Heart left ventricle (tissue), 13 donors: ENCODE results near the gene TRDN.

Experiments
- POLR2A ChIP-seq, 2 donors: fragments of 450-650 bp; IDR thresholded peaks; one replicate each; pipeline ENCODE4 v1.6.1; 2017; ENCODE audit warnings: antibody characterized with exemption in 2 of 2, mild to moderate bottlenecking in 2 of 2, moderate library complexity in 2 of 2
- TF ChIP-seq, protein P1 (sequence below), 12 donors: fragments of 200-600 bp; sonication (generic) in 4 of 12; IDR thresholded peaks; one replicate each; pipeline versions ENCODE4 v1.5.0 to v1.8.0; 2018 to 2022; ENCODE audit warnings: antibody characterized with exemption in 12 of 12, mild to moderate bottlenecking in 5 of 12
- donor health status: ischemic (EF 13 %, LVEDD 7.1; RV severe dilation, severe dysfunction).
- donor health status: DM: no; HTN: yes; CAD: no.
- donor health status: DM: no; HTN: no; CAD: no.
- donor health status: ischemic (EF 25% LVEDD 6.9; RV normal size, moderate dysfunction).
- donor health status: ischemic (EF 25% LVEDD 5.7; RV mildly dilated, moderate dysfunction).
- donor health status: ischemic (EF 35%, LVEDD 5.7; RV mildly dilated, moderate dysfunction).
- donor health status: nonischemic (EF 11% LVEDD 7.7; RV severe dilation, severe dysfunction).
- donor health status: DM: yes; HTN: yes; CAD: no.
- donor health status: PGD.
- donor health status: ischemic (EF 29% LVEDD 5.4; RV normal size, mild dysfunction).
- donor health status: nonischemic (EF 23%, LVEDD 6.1; RV moderate dilation, normal function).

DNA sequence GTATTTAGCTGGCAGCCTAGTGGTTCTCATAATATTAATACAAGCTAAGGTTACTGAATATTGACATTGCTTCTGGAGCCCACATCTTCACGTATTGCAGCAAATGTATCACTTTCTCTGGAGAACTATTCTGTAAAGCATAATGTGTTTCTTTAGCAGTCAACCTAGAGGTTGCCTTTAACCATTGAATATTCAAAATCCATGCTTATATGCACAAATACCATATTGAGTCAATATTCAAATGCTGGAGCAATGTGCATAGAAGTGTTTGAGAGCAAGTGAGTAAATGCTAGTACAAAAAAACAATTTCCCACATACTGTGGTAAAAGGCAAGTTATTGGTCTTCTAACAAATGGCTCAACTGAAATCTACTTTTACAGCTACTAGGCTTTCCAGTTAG lies 231.8 kb downstream of the TRDN start:
- no peak for TF ChIP-seq POLR2A (IDR thresholded peaks at IDR 0.05)
- TF ChIP-seq, protein P1, sequence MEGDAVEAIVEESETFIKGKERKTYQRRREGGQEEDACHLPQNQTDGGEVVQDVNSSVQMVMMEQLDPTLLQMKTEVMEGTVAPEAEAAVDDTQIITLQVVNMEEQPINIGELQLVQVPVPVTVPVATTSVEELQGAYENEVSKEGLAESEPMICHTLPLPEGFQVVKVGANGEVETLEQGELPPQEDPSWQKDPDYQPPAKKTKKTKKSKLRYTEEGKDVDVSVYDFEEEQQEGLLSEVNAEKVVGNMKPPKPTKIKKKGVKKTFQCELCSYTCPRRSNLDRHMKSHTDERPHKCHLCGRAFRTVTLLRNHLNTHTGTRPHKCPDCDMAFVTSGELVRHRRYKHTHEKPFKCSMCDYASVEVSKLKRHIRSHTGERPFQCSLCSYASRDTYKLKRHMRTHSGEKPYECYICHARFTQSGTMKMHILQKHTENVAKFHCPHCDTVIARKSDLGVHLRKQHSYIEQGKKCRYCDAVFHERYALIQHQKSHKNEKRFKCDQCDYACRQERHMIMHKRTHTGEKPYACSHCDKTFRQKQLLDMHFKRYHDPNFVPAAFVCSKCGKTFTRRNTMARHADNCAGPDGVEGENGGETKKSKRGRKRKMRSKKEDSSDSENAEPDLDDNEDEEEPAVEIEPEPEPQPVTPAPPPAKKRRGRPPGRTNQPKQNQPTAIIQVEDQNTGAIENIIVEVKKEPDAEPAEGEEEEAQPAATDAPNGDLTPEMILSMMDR (IDR thresholded peaks at IDR 0.05), result no peak
